ENCODE data around the gene MORN4.

GRCh38 chr10:97675222-97675621, 41.9 kb upstream of the MORN4 start:
- TF ChIP-seq CTCF (IDR thresholded peaks at IDR 0.05; ENCODE audit: low read depth, low read length, poor library complexity, severe bottlenecking) (no peak), EZH2phosphoT487 (IDR thresholded peaks at IDR 0.05; ENCODE audit: borderline replicate concordance, low read length) (no peak)
